NCI-H2107 treated with DMSO at 0.1 percent for 48 hours (cell line): ENCODE measurements around the gene PARD6B.
"Not testable (repeated sequence)": the region's sequence is repeated elsewhere in the genome, so short reads cannot be mapped to it uniquely, and the experiment has no call there.

Experiments used
- DNase-seq: peaks from one replicate; lab custom pipeline; 2025; ENCODE audit not compliant: unreplicated experiment; lab: John Stamatoyannopoulos, UW

PARD6B gene

GRCh38 chr20:50745634-50746137 lies 14.3 kb downstream of the PARD6B start:
- DNase-seq = no peak

- no peak for DNase-seq
Observed at GRCh38 chr20:50746138-50746940, 15.0 kb downstream of the PARD6B start.

GRCh38 chr20:50747275-50747674 lies 15.9 kb downstream of the PARD6B start:
- no peak for DNase-seq

- no peak for DNase-seq
Observed at GRCh38 chr20:50750145-50750671, 18.8 kb downstream of the PARD6B start.

- no peak for DNase-seq
Observed at GRCh38 chr20:50753152-50753551, 21.8 kb downstream of the PARD6B start.

GRCh38 chr20:50754420-50754819 lies 23.0 kb downstream of the PARD6B start:
- DNase-seq = no peak

- no peak for DNase-seq
Observed at GRCh38 chr20:50756447-50756846, 25.1 kb downstream of the PARD6B start.

GRCh38 chr20:50758469-50758868 lies 27.1 kb downstream of the PARD6B start:
- DNase-seq = no peak

- no peak for DNase-seq
Observed at GRCh38 chr20:50758992-50759391, 27.6 kb downstream of the PARD6B start.

GRCh38 chr20:50759678-50760077 lies 28.3 kb downstream of the PARD6B start:
- DNase-seq = no peak

- DNase-seq = no peak
Observed at GRCh38 chr20:50762045-50762422, 30.7 kb downstream of the PARD6B start.

- no peak for DNase-seq
Observed at GRCh38 chr20:50762435-50763220, 31.2 kb downstream of the PARD6B start.

GRCh38 chr20:50763550-50764458 lies 32.4 kb downstream of the PARD6B start:
- not testable (repeated sequence) for DNase-seq

GRCh38 chr20:50765251-50765650 lies 33.9 kb downstream of the PARD6B start:
- not testable (repeated sequence) for DNase-seq

GRCh38 chr20:50765674-50766073 lies 34.3 kb downstream of the PARD6B start:
- no peak for DNase-seq

GRCh38 chr20:50766955-50767809 lies 35.8 kb downstream of the PARD6B start:
- not testable (repeated sequence) for DNase-seq

GRCh38 chr20:50768991-50769390 lies 37.6 kb downstream of the PARD6B start:
- not testable (repeated sequence) for DNase-seq

- not testable (repeated sequence) for DNase-seq
Observed at GRCh38 chr20:50769551-50770085, 38.2 kb downstream of the PARD6B start.

- not testable (repeated sequence) for DNase-seq
Observed at GRCh38 chr20:50771419-50772080, 40.2 kb downstream of the PARD6B start.
